ENCODE data around the gene CUBN. TPM values are rescaled to one million over a fixed set of nuclear protein-coding genes. Genes with fewer than 3 reads are reported as not detected.

CUBN gene
- total and polyA plus RNA-seq, 9 of the 15 experiments (the other 6 are each of a cell fraction or from before 2014, with no cell fraction given) = 0.04 to 0.33 (median 0.09) TPM

DNA sequence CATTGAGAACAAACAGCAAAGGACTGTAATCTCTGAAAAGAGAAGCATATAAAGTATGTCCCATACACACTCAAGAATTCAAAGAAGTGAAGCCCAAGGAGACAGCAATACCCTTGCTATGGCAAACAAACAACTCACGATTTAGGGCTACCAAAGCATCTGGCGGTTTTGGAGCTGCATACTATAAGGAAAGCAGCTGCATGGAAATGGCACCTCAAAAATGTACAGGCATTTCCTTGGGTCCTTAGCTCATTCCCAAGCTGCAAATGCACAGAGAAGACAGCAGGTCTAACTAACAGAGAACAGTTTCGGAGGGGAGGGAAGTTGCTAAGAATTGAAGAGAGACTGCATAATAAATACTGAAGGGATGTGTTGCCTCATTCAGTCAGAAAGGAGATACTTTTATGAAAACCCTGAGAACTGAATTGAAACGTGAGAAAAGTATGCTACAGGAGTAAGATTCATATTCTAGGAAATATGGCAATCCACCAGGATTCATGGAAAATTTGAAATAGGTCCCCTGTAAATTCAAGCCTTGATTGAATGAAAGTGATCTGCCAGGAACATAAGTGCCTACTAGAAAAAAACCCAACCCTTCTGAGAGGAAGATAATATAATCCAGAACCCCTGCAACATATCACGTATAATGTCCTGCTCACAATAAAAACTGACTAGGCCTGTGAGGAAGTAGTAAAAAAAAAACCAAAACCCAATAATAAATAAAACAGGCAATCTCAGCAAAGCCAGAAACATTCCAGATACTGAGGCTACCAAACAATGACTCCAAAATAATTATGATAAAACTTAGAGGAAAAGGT is 36.4 kb downstream of the CUBN start:
- intact Hi-C loops (cut with micrococcal nuclease) = no loop called here
- DNase-seq (ENCODE audit: extremely low read depth in 1 of 4, low spot score in 3 of 4) = no peak
- H3K79me2 ChIP-seq (ENCODE audit: control insufficient read depth, insufficient read depth, low read length) = no peaks in the 10 kb centered on the region
- POLR2A ChIA-PET = no interaction called here
- H3K9me3 ChIP-seq (replicated peaks; ENCODE audit: control insufficient read depth, insufficient read depth, low read depth, low read length) = no peaks in the 10 kb centered on the region
- WGBS (ENCODE audit: insufficient coverage, low coverage, missing lambda C conversion rate) = 36% methylated on average over 5 of the region's 5 CpGs
- H3K4me1 ChIP-seq (replicated peaks in 1 of 2; ENCODE audit: control insufficient read depth in 2 of 2, insufficient read depth in 2 of 2, low read length in 2 of 2) = no peaks in the 10 kb centered on the region; a peak in 2 of 5 replicates
- H3K4me2 ChIP-seq (ENCODE audit: insufficient read depth, low read length) = no peak overlapping the region
- in situ Hi-C loops (cut with MboI) = no loop called here
- no peak overlapping the region for H3K27ac ChIP-seq (ENCODE audit: extremely low read depth, low read depth, low read length)
- no peaks in the 10 kb centered on the region for H3K9me1 ChIP-seq (ENCODE audit: control insufficient read depth, insufficient read depth, low read length)
- no peaks in the 10 kb centered on the region for H3K36me3 ChIP-seq (ENCODE audit: control insufficient read depth, insufficient read depth, low read length)
- no peak overlapping the region for H3K4me3 ChIP-seq
- no TSS peak for BruUV-seq (replicated peaks)
- CTCF ChIA-PET (ENCODE audit: low intra/inter-chr PET ratio) = no interaction called here
- peak overlapping the region; percentile 49 for H2AFZ ChIP-seq (ENCODE audit: low read depth, low read length)
- H3K27me3 ChIP-seq (ENCODE audit: control insufficient read depth in 2 of 2, insufficient read depth in 2 of 2, low read length in 2 of 2) = no peaks in the 10 kb centered on the region
- FAIRE-seq = no peak
- no peaks in the 10 kb centered on the region for H4K20me1 ChIP-seq (replicated peaks; ENCODE audit: control insufficient read depth, insufficient read depth, low read length)
- ATAC-seq = no peak
- no peak overlapping the region for H3K9ac ChIP-seq (ENCODE audit: insufficient read depth in 1 of 2, low read depth in 2 of 2, low read length in 2 of 2)
- no peak for TF ChIP-seq KLF6 (CRISPR knock-in tag; IDR thresholded peaks at IDR 0.05; ENCODE audit: borderline replicate concordance)
- no peak for TF ChIP-seq ZNF79 (CRISPR knock-in tag; IDR thresholded peaks at IDR 0.05; ENCODE audit: low read depth)
- no peak for TF ChIP-seq FOXK1 (CRISPR knock-in tag; IDR thresholded peaks at IDR 0.05; ENCODE audit: borderline replicate concordance)
- TF ChIP-seq, protein P1, sequence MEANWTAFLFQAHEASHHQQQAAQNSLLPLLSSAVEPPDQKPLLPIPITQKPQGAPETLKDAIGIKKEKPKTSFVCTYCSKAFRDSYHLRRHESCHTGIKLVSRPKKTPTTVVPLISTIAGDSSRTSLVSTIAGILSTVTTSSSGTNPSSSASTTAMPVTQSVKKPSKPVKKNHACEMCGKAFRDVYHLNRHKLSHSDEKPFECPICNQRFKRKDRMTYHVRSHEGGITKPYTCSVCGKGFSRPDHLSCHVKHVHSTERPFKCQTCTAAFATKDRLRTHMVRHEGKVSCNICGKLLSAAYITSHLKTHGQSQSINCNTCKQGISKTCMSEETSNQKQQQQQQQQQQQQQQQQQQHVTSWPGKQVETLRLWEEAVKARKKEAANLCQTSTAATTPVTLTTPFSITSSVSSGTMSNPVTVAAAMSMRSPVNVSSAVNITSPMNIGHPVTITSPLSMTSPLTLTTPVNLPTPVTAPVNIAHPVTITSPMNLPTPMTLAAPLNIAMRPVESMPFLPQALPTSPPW (CRISPR knock-in tag; IDR thresholded peaks at IDR 0.05) = no peak
- no peak for TF ChIP-seq ZNF280B (CRISPR knock-in tag; IDR thresholded peaks at IDR 0.05)
- TF ChIP-seq SRF (CRISPR knock-in tag; IDR thresholded peaks at IDR 0.05) = no peak
- TF ChIP-seq, protein P2, sequence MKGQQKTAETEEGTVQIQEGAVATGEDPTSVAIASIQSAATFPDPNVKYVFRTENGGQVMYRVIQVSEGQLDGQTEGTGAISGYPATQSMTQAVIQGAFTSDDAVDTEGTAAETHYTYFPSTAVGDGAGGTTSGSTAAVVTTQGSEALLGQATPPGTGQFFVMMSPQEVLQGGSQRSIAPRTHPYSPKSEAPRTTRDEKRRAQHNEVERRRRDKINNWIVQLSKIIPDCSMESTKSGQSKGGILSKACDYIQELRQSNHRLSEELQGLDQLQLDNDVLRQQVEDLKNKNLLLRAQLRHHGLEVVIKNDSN (CRISPR knock-in tag; IDR thresholded peaks at IDR 0.05) = no peak
- TF ChIP-seq ZBTB1 (CRISPR knock-in tag; IDR thresholded peaks at IDR 0.05; ENCODE audit: borderline replicate concordance, low read depth) = no peak
- no peak for TF ChIP-seq ETV1 (tag; conservative IDR thresholded peaks at IDR 0.05; ENCODE audit: low read depth)
- TF ChIP-seq, protein P3, sequence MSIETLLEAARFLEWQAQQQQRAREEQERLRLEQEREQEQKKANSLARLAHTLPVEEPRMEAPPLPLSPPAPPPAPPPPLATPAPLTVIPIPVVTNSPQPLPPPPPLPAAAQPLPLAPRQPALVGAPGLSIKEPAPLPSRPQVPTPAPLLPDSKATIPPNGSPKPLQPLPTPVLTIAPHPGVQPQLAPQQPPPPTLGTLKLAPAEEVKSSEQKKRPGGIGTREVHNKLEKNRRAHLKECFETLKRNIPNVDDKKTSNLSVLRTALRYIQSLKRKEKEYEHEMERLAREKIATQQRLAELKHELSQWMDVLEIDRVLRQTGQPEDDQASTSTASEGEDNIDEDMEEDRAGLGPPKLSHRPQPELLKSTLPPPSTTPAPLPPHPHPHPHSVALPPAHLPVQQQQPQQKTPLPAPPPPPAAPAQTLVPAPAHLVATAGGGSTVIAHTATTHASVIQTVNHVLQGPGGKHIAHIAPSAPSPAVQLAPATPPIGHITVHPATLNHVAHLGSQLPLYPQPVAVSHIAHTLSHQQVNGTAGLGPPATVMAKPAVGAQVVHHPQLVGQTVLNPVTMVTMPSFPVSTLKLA (conservative IDR thresholded peaks at IDR 0.05) = no peak

Measured in K562 (cell line).